ENCODE measurements around the gene CPNE1. TPM values are rescaled to one million over a fixed set of nuclear protein-coding genes. Genes with fewer than 3 reads are reported as not detected.

The CPNE1 gene
- total RNA-seq, 1 donor from 2014 or later = 109 TPM

GRCh38 chr20:35657271-35657670 lies 7.4 kb downstream of the CPNE1 start:
- TF ChIP-seq CTCF (IDR thresholded peaks at IDR 0.05; ENCODE audit: insufficient read depth, low read length, poor library complexity, severe bottlenecking) = no peak
- Histone ChIP-seq H3K36me3 (ENCODE audit: control insufficient read depth, insufficient read depth, low read length) (peaks cover 7% of the 10 kb centered on the region), H3K27me3 (ENCODE audit: control insufficient read depth, insufficient read depth, low read length) (no peaks in the 10 kb centered on the region), H3K4me3 (ENCODE audit: low read depth, low read length) (no peak overlapping the region)
- DNase-seq (ENCODE audit: low read depth) = no peak

DNA sequence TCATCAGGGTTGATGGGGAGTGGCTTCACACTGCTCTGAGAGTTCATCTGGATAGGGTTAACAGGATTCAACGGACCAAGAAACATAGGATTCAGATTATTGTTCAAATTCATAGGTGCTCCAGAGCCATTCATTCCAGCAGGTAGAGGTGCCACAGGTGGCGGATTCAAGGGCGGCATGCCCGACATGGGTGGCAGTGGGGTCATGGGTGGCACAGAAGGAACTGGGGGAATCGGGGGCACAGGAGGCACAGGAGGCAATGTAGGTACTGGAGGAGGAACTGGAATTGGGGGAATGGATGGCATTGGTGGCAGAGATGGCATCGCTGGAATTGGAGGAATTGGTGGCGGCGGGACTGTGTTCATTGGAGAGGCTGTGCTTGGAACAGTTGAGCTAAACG lies 10.3 kb downstream of the CPNE1 start:
- Histone ChIP-seq H3K27me3 (ENCODE audit: control insufficient read depth, insufficient read depth, low read length) (no peaks in the 10 kb centered on the region), H3K36me3 (ENCODE audit: control insufficient read depth, insufficient read depth, low read length) (peaks cover 7% of the 10 kb centered on the region)
- no peak for TF ChIP-seq CTCF (IDR thresholded peaks at IDR 0.05; ENCODE audit: insufficient read depth, low read length, poor library complexity, severe bottlenecking)

GRCh38 chr20:35653893-35654292 lies 10.8 kb downstream of the CPNE1 start:
- no peaks in the 10 kb centered on the region for H3K27me3 ChIP-seq (ENCODE audit: control insufficient read depth, insufficient read depth, low read length)
- DNase-seq (ENCODE audit: low read depth) = no peak
- H3K36me3 ChIP-seq (ENCODE audit: control insufficient read depth, insufficient read depth, low read length) = peaks cover 7% of the 10 kb centered on the region
- no peak for TF ChIP-seq CTCF (IDR thresholded peaks at IDR 0.05; ENCODE audit: insufficient read depth, low read length, poor library complexity, severe bottlenecking)
- H3K4me3 ChIP-seq (ENCODE audit: low read depth, low read length) = no peak overlapping the region

More for the DNA sequence above, 10.3 kb downstream of the CPNE1 start:
- H3K4me3 ChIP-seq (ENCODE audit: low read depth, low read length) = no peak overlapping the region
- DNase-seq (ENCODE audit: low read depth) = no peak

GRCh38 chr20:35653430-35653734 lies 11.3 kb downstream of the CPNE1 start:
- no peak for TF ChIP-seq CTCF (IDR thresholded peaks at IDR 0.05; ENCODE audit: insufficient read depth, low read length, poor library complexity, severe bottlenecking)
- peaks cover 7% of the 10 kb centered on the region for H3K36me3 ChIP-seq (ENCODE audit: control insufficient read depth, insufficient read depth, low read length)
- no peak for DNase-seq (ENCODE audit: low read depth)
- H3K27me3 ChIP-seq (ENCODE audit: control insufficient read depth, insufficient read depth, low read length) = no peaks in the 10 kb centered on the region
- no peak overlapping the region for H3K4me3 ChIP-seq (ENCODE audit: low read depth, low read length)

GRCh38 chr20:35652641-35653429 lies 11.9 kb downstream of the CPNE1 start:
- H3K4me3 ChIP-seq (ENCODE audit: low read depth, low read length) = no peak overlapping the region
- H3K36me3 ChIP-seq (ENCODE audit: control insufficient read depth, insufficient read depth, low read length) = peaks cover 7% of the 10 kb centered on the region
- TF ChIP-seq CTCF (IDR thresholded peaks at IDR 0.05; ENCODE audit: insufficient read depth, low read length, poor library complexity, severe bottlenecking) = no peak
- no peaks in the 10 kb centered on the region for H3K27me3 ChIP-seq (ENCODE audit: control insufficient read depth, insufficient read depth, low read length)
- DNase-seq (ENCODE audit: low read depth) = no peak

DNA sequence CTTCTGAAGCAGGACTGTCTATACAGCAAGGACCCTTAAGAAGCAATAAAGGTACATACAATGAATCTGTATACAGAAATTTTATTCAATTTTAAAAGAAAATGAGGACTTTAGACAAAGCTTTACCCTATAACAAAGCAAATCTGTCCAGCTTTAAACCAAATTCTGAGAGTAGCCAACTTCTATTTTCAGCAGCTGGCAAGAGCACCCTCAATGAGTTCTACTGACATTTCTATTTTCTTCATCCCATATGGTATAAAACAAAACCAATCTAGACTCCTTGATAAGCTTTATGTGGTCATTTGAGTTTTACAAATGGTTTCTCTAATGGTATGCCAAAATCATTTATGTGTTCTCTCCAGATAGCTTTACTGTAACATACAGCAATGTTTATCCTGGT lies 12.7 kb downstream of the CPNE1 start:
- no peaks in the 10 kb centered on the region for H3K27me3 ChIP-seq (ENCODE audit: control insufficient read depth, insufficient read depth, low read length)
- DNase-seq (ENCODE audit: low read depth) = no peak
- no peak for TF ChIP-seq CTCF (IDR thresholded peaks at IDR 0.05; ENCODE audit: insufficient read depth, low read length, poor library complexity, severe bottlenecking)
- no peak overlapping the region for H3K4me3 ChIP-seq (ENCODE audit: low read depth, low read length)
- peaks cover 7% of the 10 kb centered on the region for H3K36me3 ChIP-seq (ENCODE audit: control insufficient read depth, insufficient read depth, low read length)

Measured in kidney epithelial cell (primary cell).